NCI-H446 treated with DMSO at 0.1 percent for 48 hours (cell line): ENCODE results near the gene PRB2.
"Not testable (repeated sequence)": the region's sequence is repeated elsewhere in the genome, so short reads cannot be mapped to it uniquely, and the experiment has no call there.

Experiments used
- DNase-seq: peaks from one replicate; lab custom pipeline; 2025; lab: John Stamatoyannopoulos, UW

PRB2 gene

GRCh38 chr12:11395467-11395866 is at the start of gene PRB2:
Gene PRB2, minus strand, starts transcription at chr12:11395567. Its CDS starts 38 bp downstream, at chr12:11395529.
- not testable (repeated sequence) for DNase-seq

- DNase-seq, result no peak
Measured at GRCh38 chr12:11437966-11438365, 42.6 kb upstream of the PRB2 start.

- no peak for DNase-seq
Measured at GRCh38 chr12:11433664-11434063, 38.3 kb upstream of the PRB2 start.

- no peak for DNase-seq
Measured at GRCh38 chr12:11431486-11431885, 36.1 kb upstream of the PRB2 start.

- no peak for DNase-seq
Measured at GRCh38 chr12:11427341-11427740, 32.0 kb upstream of the PRB2 start.

GRCh38 chr12:11412731-11413130 is 17.4 kb upstream of the PRB2 start:
- DNase-seq, result no peak

- DNase-seq, result no peak
Measured at GRCh38 chr12:11408096-11408495, 12.7 kb upstream of the PRB2 start.

- no peak for DNase-seq
Measured at GRCh38 chr12:11397366-11397765, 2.0 kb upstream of the PRB2 start.

GRCh38 chr12:11391456-11391855 is 3.9 kb downstream of the PRB2 start:
- DNase-seq, result not testable (repeated sequence)

- not testable (repeated sequence) for DNase-seq
Measured at GRCh38 chr12:11377420-11377819, 17.9 kb downstream of the PRB2 start.

- no peak for DNase-seq
Measured at GRCh38 chr12:11361151-11361550, 34.2 kb downstream of the PRB2 start.

- DNase-seq, result not testable (repeated sequence)
Measured at GRCh38 chr12:11360205-11360883, 35.0 kb downstream of the PRB2 start.

GRCh38 chr12:11351736-11352135 is 43.6 kb downstream of the PRB2 start:
- DNase-seq, result not testable (repeated sequence)

GRCh38 chr12:11348439-11348838 is 46.9 kb downstream of the PRB2 start:
- no peak for DNase-seq

- DNase-seq, result no peak
Measured at GRCh38 chr12:11347810-11348209, 47.6 kb downstream of the PRB2 start.

- no peak for DNase-seq
Measured at GRCh38 chr12:11344500-11344899, 50.9 kb downstream of the PRB2 start.
